HG03575 (cell line): ENCODE results near the gene C1orf159.
"Not testable (repeated sequence)": the region's sequence is repeated elsewhere in the genome, so short reads cannot be mapped to it uniquely, and the experiment has no call there.

ENCODE experiments used
- ATAC-seq: cut with Tn5 transposase; IDR thresholded peaks from one replicate; pipeline ENCODE4 v1.9.1; 2021; ENCODE audit not compliant: unreplicated experiment, insufficient number of reproducible peaks, low FRiP score; ENCODE audit errors: extremely low read depth

The C1orf159 gene

GRCh38 chr1:1085911-1086841, 29.7 kb downstream of the C1orf159 start:
- ATAC-seq = no peak

- no peak for ATAC-seq
Measured at GRCh38 chr1:1085171-1085841, 30.6 kb downstream of the C1orf159 start.

GRCh38 chr1:1084372-1085170, 31.3 kb downstream of the C1orf159 start:
- ATAC-seq = no peak

- ATAC-seq = no peak
Measured at GRCh38 chr1:1083416-1084371, 32.2 kb downstream of the C1orf159 start.

- ATAC-seq = no peak
Measured at GRCh38 chr1:1082776-1083415, 33.0 kb downstream of the C1orf159 start.

GRCh38 chr1:1082239-1082775, 33.6 kb downstream of the C1orf159 start:
- no peak for ATAC-seq

GRCh38 chr1:1081311-1082238, 34.3 kb downstream of the C1orf159 start:
- ATAC-seq = no peak

GRCh38 chr1:1080951-1081310, 35.0 kb downstream of the C1orf159 start:
- ATAC-seq = no peak

- no peak for ATAC-seq
Measured at GRCh38 chr1:1080122-1080757, 35.6 kb downstream of the C1orf159 start.

GRCh38 chr1:1079408-1080121, 36.3 kb downstream of the C1orf159 start:
- ATAC-seq = no peak

GRCh38 chr1:1077396-1077795, 38.5 kb downstream of the C1orf159 start:
- not testable (repeated sequence) for ATAC-seq

- ATAC-seq = no peak
Measured at GRCh38 chr1:1075148-1075935, 40.5 kb downstream of the C1orf159 start.

GRCh38 chr1:1074631-1075147, 41.2 kb downstream of the C1orf159 start:
- ATAC-seq = no peak

GRCh38 chr1:1073743-1074587, 41.9 kb downstream of the C1orf159 start, which contains the start of gene RNF223:
TSS of gene RNF223 (minus strand) at chr1:1074306. CDS start at chr1:1072566, 1,740 bp downstream.
- no peak for ATAC-seq
